Activated CD4-positive, alpha-beta memory T cell treated with anti-CD3 and anti-CD28 coated beads for 36 hours (primary cell): Measurements from ENCODE around the gene EGLN1. TPM values are rescaled to one million over a fixed set of nuclear protein-coding genes. Genes with fewer than 3 reads are reported as not detected.

Experiments
- CTCF ChIA-PET: fragments of 350-600 bp; sonication (Branson Sonifier 250); formaldehyde crosslinking; loops from one replicate; lab custom pipeline; 2021; ENCODE audit warnings: antibody characterized with exemption, inconsistent platforms; lab: Charles Lee
- POLR2A ChIA-PET: fragments of 350-600 bp; sonication (Branson Sonifier 250); formaldehyde crosslinking; loops from one replicate; lab custom pipeline; 2021; ENCODE audit warnings: antibody characterized with exemption; lab: Charles Lee
- DNase-seq: peaks from one replicate; pipeline ENCODE4 v3.0.0-alpha.2; 2020
- H3K27ac Mint-ChIP-seq: one replicate; pipeline ENCODE4 v1.8.0; 2021; ENCODE audit warnings: mixed read lengths
- H3K27me3 Mint-ChIP-seq: one replicate; pipeline ENCODE4 v1.8.0; 2021; ENCODE audit warnings: mixed read lengths
- H3K36me3 Mint-ChIP-seq: one replicate; pipeline ENCODE4 v1.8.0; 2021; ENCODE audit warnings: mixed read lengths
- H3K4me1 Mint-ChIP-seq: one replicate; pipeline ENCODE4 v1.8.0; 2021; ENCODE audit warnings: low read depth, mixed read lengths
- H3K4me3 Mint-ChIP-seq: one replicate; pipeline ENCODE4 v1.8.0; 2021; ENCODE audit warnings: mild to moderate bottlenecking, mixed read lengths
- H3K9me3 Mint-ChIP-seq: one replicate; pipeline ENCODE4 v1.8.0; 2021; ENCODE audit warnings: mixed read lengths
- intact Hi-C: fragments of 100-400 bp; cut with micrococcal nuclease; formaldehyde crosslinking; loops from one replicate; pipeline ENCODE4 v1.15.1; 2023
- total RNA-seq, 2 experiments: library from RNA; stranded (reverse); gene quantifications; one replicate each; pipeline ENCODE4 v1.2.3, GENCODE V29; 2021

EGLN1 gene
- total RNA-seq, 2 experiments from 2014 or later, result 15.8 to 16.2 TPM

- Mint-ChIP-seq H3K9me3 (no peaks in the 10 kb centered on the region), H3K4me3 (no peak overlapping the region), H3K27me3 (no peaks in the 10 kb centered on the region), H3K4me1 (no peaks in the 10 kb centered on the region), H3K27ac (no peak overlapping the region), H3K36me3 (no peaks in the 10 kb centered on the region)
- intact Hi-C loops, result no loop called here
- ChIA-PET CTCF (interaction anchor here (0.9 to 1.9 kb wide), 4 partner anchors 17 to 274 kb away, joined by 3 to 6 read pairs (median 4); no protein-coding TSS in a partner anchor), POLR2A (no interaction called here)
- no peak for DNase-seq
These were observed 104.6 kb downstream of the EGLN1 start for GRCh38 chr1:231317306-231318014.

GRCh38 chr1:231315887-231316286 lies 106.2 kb downstream of the EGLN1 start:
- POLR2A ChIA-PET, result no interaction called here
- peak; percentile 64 for DNase-seq
- intact Hi-C loops, result loop anchor here (1.0 kb wide), 1 partner anchor 288 kb away; no protein-coding TSS in a partner anchor

More at GRCh38 chr1:231315887-231316286, 106.2 kb downstream of the EGLN1 start:
- CTCF ChIA-PET, result interaction anchor here (0.7 to 1.9 kb wide), 13 partner anchors 9 to 305 kb away, joined by 3 to 8 read pairs (median 5); partner anchors contain the start of gene EXOC8
- Mint-ChIP-seq H3K36me3 (no peaks in the 10 kb centered on the region), H3K4me3 (no peak overlapping the region), H3K27ac (no peak overlapping the region), H3K27me3 (no peaks in the 10 kb centered on the region), H3K4me1 (no peaks in the 10 kb centered on the region), H3K9me3 (no peaks in the 10 kb centered on the region)

Other genes starting within 250 kb of the EGLN1 start
- 10 to 100 TPM; 56.2 to 60.3 TPM for gene GNPAT, start 181.1 kb downstream of the EGLN1 start, total RNA-seq
- gene EXOC8, start 84.4 kb downstream of the EGLN1 start, total RNA-seq, result 10 to 100 TPM; 14.4 to 15.2 TPM
- gene SPRTN, start 84.0 kb downstream of the EGLN1 start, total RNA-seq, result 10 to 100 TPM in 1 of 2 experiments, 1 to 10 TPM in 1; 7.4 to 11.0 TPM
- gene TSNAX, start 106.4 kb upstream of the EGLN1 start, total RNA-seq, result 10 to 100 TPM; 36.4 to 36.5 TPM
- gene DISC1, start 204.5 kb upstream of the EGLN1 start, total RNA-seq, result 1 to 10 TPM; 2.8 to 3.9 TPM